Measurements from ENCODE around the gene PELI1. TPM values are rescaled to one million over a fixed set of nuclear protein-coding genes. Genes with fewer than 3 reads are reported as not detected.
"Not testable (repeated sequence)": the region's sequence is repeated elsewhere in the genome, so short reads cannot be mapped to it uniquely, and the experiment has no call there.

Gene PELI1
- polyA plus RNA-seq, 1 donor from 2014 or later: 34.9 TPM

DNA sequence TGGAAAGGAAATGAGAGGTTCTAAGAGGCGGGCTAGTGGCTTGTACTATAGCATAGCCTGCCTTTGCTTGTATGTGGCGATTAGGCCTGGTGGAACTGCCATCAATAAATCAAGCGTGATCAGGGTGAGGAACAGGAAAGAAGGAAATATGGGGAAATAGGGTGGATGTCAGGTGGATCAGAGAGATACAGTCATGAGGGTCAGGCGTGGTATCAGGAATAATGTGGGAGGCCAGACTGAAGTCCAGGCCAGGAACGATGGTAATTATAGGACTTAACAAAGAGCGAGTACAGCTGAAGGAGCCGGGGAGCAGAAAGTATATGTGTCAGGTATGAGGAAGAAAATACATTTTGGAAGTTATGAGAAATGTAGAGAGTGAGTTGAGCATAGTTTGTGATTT lies 67.4 kb downstream of the PELI1 start:
- not testable (repeated sequence) for H3K27ac ChIP-seq (ENCODE audit: low read length); H3K9me2 ChIP-seq (ENCODE audit: insufficient read depth, low read length); H3K9ac ChIP-seq (ENCODE audit: low read length); H3K27me3 ChIP-seq (ENCODE audit: insufficient read depth, low read depth, low read length); H3K4me2 ChIP-seq (ENCODE audit: low read length); H3K79me2 ChIP-seq (replicated peaks; ENCODE audit: insufficient read depth, low read length); H3F3A ChIP-seq (ENCODE audit: insufficient read depth, low read length, poor library complexity, severe bottlenecking); H2AFZ ChIP-seq (ENCODE audit: low read depth, low read length); H3K9me3 ChIP-seq (ENCODE audit: low read length); H4K20me1 ChIP-seq (ENCODE audit: insufficient read depth); H3K36me3 ChIP-seq (ENCODE audit: insufficient read depth, low read length); H3K4me3 ChIP-seq (ENCODE audit: low read length)

- not testable (repeated sequence) for H3K27ac ChIP-seq (ENCODE audit: low read length); H3K9me2 ChIP-seq (ENCODE audit: insufficient read depth, low read length)
Measured at GRCh38 chr2:64074616-64075015, 69.6 kb downstream of the PELI1 start.

DNA sequence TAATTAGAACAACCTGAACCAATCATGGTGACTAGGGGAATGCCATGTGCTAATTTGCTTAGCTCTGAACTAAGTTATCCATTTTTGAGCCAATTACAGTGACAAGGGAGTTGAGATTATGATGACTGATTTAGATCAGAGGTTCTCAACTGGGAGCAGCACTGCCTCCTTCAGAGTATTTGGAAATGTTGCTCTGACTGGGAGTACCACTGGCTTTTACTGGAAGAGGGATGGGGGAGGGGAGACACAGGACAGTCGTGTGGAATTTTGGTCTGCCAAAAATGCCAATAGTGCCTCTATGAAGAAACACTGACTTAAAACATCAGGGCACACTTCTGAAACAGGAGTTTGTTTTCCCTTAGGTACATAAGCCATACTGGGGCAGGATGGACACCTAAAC lies 76.9 kb downstream of the PELI1 start:
- Histone ChIP-seq H3K9me3 (ENCODE audit: low read length) (no peaks in the 10 kb centered on the region), H3K9ac (ENCODE audit: low read length) (no peak overlapping the region), H4K20me1 (ENCODE audit: insufficient read depth) (no peaks in the 10 kb centered on the region), H3K79me2 (replicated peaks; ENCODE audit: insufficient read depth, low read length) (no peaks in the 10 kb centered on the region), H3F3A (ENCODE audit: insufficient read depth, low read length, poor library complexity, severe bottlenecking) (no peaks in the 10 kb centered on the region), H3K9me2 (ENCODE audit: insufficient read depth, low read length) (no peaks in the 10 kb centered on the region), H3K4me3 (ENCODE audit: low read length) (no peak overlapping the region), H3K36me3 (ENCODE audit: insufficient read depth, low read length) (no peaks in the 10 kb centered on the region), H3K27ac (ENCODE audit: low read length) (no peak overlapping the region), H3K27me3 (ENCODE audit: insufficient read depth, low read depth, low read length) (no peaks in the 10 kb centered on the region), H2AFZ (ENCODE audit: low read depth, low read length) (no peak overlapping the region), H3K4me2 (ENCODE audit: low read length) (no peak overlapping the region)
- TF ChIP-seq POLR2AphosphoS5 (IDR thresholded peaks at IDR 0.05) (no peak), EZH2 (IDR thresholded peaks at IDR 0.05; ENCODE audit: borderline replicate concordance, insufficient read depth, low read length, poor library complexity, severe bottlenecking) (no peak), SMC3 (conservative IDR thresholded peaks at IDR 0.05; ENCODE audit: poor library complexity) (no peak), TAF1 (IDR thresholded peaks at IDR 0.05; ENCODE audit: low read depth) (no peak), MXI1 (conservative IDR thresholded peaks at IDR 0.05; ENCODE audit: poor library complexity, severe bottlenecking) (no peak), RAD21 (conservative IDR thresholded peaks at IDR 0.05) (no peak), CTCF (IDR thresholded peaks at IDR 0.05; ENCODE audit: poor library complexity, severe bottlenecking) (no peak), EP300 (conservative IDR thresholded peaks at IDR 0.05; ENCODE audit: poor library complexity, severe bottlenecking) (no peak)
- TF ChIP-seq, protein P1, sequence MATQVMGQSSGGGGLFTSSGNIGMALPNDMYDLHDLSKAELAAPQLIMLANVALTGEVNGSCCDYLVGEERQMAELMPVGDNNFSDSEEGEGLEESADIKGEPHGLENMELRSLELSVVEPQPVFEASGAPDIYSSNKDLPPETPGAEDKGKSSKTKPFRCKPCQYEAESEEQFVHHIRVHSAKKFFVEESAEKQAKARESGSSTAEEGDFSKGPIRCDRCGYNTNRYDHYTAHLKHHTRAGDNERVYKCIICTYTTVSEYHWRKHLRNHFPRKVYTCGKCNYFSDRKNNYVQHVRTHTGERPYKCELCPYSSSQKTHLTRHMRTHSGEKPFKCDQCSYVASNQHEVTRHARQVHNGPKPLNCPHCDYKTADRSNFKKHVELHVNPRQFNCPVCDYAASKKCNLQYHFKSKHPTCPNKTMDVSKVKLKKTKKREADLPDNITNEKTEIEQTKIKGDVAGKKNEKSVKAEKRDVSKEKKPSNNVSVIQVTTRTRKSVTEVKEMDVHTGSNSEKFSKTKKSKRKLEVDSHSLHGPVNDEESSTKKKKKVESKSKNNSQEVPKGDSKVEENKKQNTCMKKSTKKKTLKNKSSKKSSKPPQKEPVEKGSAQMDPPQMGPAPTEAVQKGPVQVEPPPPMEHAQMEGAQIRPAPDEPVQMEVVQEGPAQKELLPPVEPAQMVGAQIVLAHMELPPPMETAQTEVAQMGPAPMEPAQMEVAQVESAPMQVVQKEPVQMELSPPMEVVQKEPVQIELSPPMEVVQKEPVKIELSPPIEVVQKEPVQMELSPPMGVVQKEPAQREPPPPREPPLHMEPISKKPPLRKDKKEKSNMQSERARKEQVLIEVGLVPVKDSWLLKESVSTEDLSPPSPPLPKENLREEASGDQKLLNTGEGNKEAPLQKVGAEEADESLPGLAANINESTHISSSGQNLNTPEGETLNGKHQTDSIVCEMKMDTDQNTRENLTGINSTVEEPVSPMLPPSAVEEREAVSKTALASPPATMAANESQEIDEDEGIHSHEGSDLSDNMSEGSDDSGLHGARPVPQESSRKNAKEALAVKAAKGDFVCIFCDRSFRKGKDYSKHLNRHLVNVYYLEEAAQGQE (IDR thresholded peaks at IDR 0.05; ENCODE audit: borderline replicate concordance): no peak

More at GRCh38 chr2:64074616-64075015, 69.6 kb downstream of the PELI1 start:
- H3K4me2 ChIP-seq (ENCODE audit: low read length); H2AFZ ChIP-seq (ENCODE audit: low read depth, low read length); H3K27me3 ChIP-seq (ENCODE audit: insufficient read depth, low read depth, low read length); H4K20me1 ChIP-seq (ENCODE audit: insufficient read depth); H3F3A ChIP-seq (ENCODE audit: insufficient read depth, low read length, poor library complexity, severe bottlenecking); H3K4me3 ChIP-seq (ENCODE audit: low read length); H3K79me2 ChIP-seq (replicated peaks; ENCODE audit: insufficient read depth, low read length); H3K9me3 ChIP-seq (ENCODE audit: low read length); H3K9ac ChIP-seq (ENCODE audit: low read length); H3K36me3 ChIP-seq (ENCODE audit: insufficient read depth, low read length): not testable (repeated sequence)

All from neural cell (in vitro differentiated cells).